ENCODE results near the gene FOXN3.

- TF ChIP-seq POLR2A (IDR thresholded peaks at IDR 0.05) (no peak), CTCF (IDR thresholded peaks at IDR 0.05) (no peak)
Measured at GRCh38 chr14:89310211-89310610, 106.8 kb downstream of the FOXN3 start.
